ENCODE measurements around the gene SESN1. TPM values are rescaled to one million over a fixed set of nuclear protein-coding genes. Genes with fewer than 3 reads are reported as not detected.

Gene SESN1
- total and polyA plus RNA-seq, 9 of the 15 experiments (the other 6 are each of a cell fraction or from before 2014, with no cell fraction given), result 3.1 to 13.0 (median 7.4) TPM

- Histone ChIP-seq H3K27ac (ENCODE audit: extremely low read depth, low read depth, low read length) (no peak overlapping the region), H3K9ac (ENCODE audit: insufficient read depth in 1 of 2, low read depth in 2 of 2, low read length in 2 of 2) (no peak overlapping the region), H4K20me1 (replicated peaks; ENCODE audit: control insufficient read depth, insufficient read depth, low read length) (no peaks in the 10 kb centered on the region), H3K27me3 (ENCODE audit: control insufficient read depth in 2 of 2, insufficient read depth in 2 of 2, low read length in 2 of 2) (no peaks in the 10 kb centered on the region), H3K9me3 (replicated peaks; ENCODE audit: control insufficient read depth, insufficient read depth, low read depth, low read length) (no peaks in the 10 kb centered on the region), H3K79me2 (ENCODE audit: control insufficient read depth, insufficient read depth, low read length) (peaks cover 6% of the 10 kb centered on the region; the same call in 1 of the 3 replicates), H3K36me3 (ENCODE audit: control insufficient read depth, insufficient read depth, low read length) (no peaks in the 10 kb centered on the region), H3K4me1 (replicated peaks in 1 of 2; ENCODE audit: control insufficient read depth in 2 of 2, insufficient read depth in 2 of 2, low read length in 2 of 2) (peaks cover 0 to 11% of the 10 kb centered on the region in 2 experiments; a peak in 3 of 5 replicates), H3K4me2 (ENCODE audit: insufficient read depth, low read length) (no peak overlapping the region), H2AFZ (ENCODE audit: low read depth, low read length) (no peak overlapping the region), H3K9me1 (ENCODE audit: control insufficient read depth, insufficient read depth, low read length) (no peaks in the 10 kb centered on the region), H3K4me3 (no peak overlapping the region)
- in situ Hi-C loops (cut with MboI) (no loop called here), intact Hi-C loops (cut with micrococcal nuclease) (no loop called here)
- ChIA-PET POLR2A (interaction anchor here (0.6 to 2.1 kb wide), 2 partner anchors 20 to 474 kb away, joined by 4 to 5 read pairs; no protein-coding TSS in a partner anchor), CTCF (ENCODE audit: low intra/inter-chr PET ratio) (interaction anchor here (0.5 kb wide), 1 partner anchor 10 kb away, joined by 3 read pairs; no protein-coding TSS in a partner anchor)
- TF ChIP-seq ETV1 (tag; conservative IDR thresholded peaks at IDR 0.05; ENCODE audit: low read depth) (no peak), RBM15 (IDR thresholded peaks at IDR 0.05; ENCODE audit: insufficient read depth, low read length) (no peak), ELF2 (CRISPR knock-in tag; IDR thresholded peaks at IDR 0.05) (no peak), TFAM (CRISPR knock-in tag; conservative IDR thresholded peaks at IDR 0.05) (no peak), ZNF699 (CRISPR knock-in tag; IDR thresholded peaks at IDR 0.05; ENCODE audit: insufficient replicate concordance) (no peak), CBFB (CRISPR knock-in tag; IDR thresholded peaks at IDR 0.05) (no peak)
- FAIRE-seq (no peak), ATAC-seq (no peak), DNase-seq (ENCODE audit: extremely low read depth in 1 of 4, low spot score in 3 of 4) (no peak)
- BruUV-seq (replicated peaks), result no TSS peak
- 18% methylated on average over 2 of the region's 2 CpGs for WGBS (ENCODE audit: insufficient coverage, low coverage, missing lambda C conversion rate)
Measured at GRCh38 chr6:109014606-109015005, 80.0 kb downstream of the SESN1 start.
